Body of pancreas (tissue), 4 donors: ENCODE results near the gene FBXL17.

Experiments
- POLR2A ChIP-seq, 3 donors: fragments of 450-650 bp; IDR thresholded peaks; one replicate each; pipeline ENCODE4 v1.6.1; 2016; ENCODE audit warnings: antibody characterized with exemption in 3 of 3, mild to moderate bottlenecking in 2 of 3
- TF ChIP-seq, protein P1 (sequence below), 7 experiments: fragments of 450-650 bp in 4 of 7; fragments of 200-600 bp in 3 of 7; sonication (generic) in 3 of 7; IDR thresholded peaks; one replicate each; pipeline ENCODE4 v1.5.1; 2016 to 2019; ENCODE audit warnings: antibody characterized with exemption in 7 of 7

DNA sequence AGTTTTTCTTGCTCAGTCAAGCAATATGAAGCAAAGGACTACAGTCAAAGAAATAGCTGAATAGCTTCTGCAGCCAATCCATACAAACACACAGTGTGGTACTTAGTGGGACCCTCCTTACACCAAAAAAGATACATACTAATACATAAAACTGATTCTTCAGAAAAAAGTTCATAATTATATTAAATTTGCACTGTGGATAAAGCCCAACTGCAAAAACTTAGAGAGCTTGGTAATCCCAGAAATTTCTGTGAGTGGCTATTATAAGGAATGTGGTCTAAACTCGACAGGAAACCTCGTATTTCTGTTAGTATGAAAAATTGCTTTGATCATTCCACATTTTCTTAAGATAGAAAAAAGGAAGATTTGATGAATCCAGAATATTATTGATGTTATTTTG, 245.4 kb downstream of the FBXL17 start:
- TF ChIP-seq, protein P1, sequence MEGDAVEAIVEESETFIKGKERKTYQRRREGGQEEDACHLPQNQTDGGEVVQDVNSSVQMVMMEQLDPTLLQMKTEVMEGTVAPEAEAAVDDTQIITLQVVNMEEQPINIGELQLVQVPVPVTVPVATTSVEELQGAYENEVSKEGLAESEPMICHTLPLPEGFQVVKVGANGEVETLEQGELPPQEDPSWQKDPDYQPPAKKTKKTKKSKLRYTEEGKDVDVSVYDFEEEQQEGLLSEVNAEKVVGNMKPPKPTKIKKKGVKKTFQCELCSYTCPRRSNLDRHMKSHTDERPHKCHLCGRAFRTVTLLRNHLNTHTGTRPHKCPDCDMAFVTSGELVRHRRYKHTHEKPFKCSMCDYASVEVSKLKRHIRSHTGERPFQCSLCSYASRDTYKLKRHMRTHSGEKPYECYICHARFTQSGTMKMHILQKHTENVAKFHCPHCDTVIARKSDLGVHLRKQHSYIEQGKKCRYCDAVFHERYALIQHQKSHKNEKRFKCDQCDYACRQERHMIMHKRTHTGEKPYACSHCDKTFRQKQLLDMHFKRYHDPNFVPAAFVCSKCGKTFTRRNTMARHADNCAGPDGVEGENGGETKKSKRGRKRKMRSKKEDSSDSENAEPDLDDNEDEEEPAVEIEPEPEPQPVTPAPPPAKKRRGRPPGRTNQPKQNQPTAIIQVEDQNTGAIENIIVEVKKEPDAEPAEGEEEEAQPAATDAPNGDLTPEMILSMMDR (IDR thresholded peaks at IDR 0.05), result no peak
- TF ChIP-seq POLR2A (IDR thresholded peaks at IDR 0.05), result no peak
